Muscle layer of colon (tissue), 2 donors: ENCODE measurements around the gene PAH.

Experiments
- H3K27ac ChIP-seq: one replicate; pipeline ENCODE4 v1.7.0; 2013; ENCODE audit warnings: low read depth, mild to moderate bottlenecking, low read length, moderate library complexity
- H3K27me3 ChIP-seq, 2 donors: one replicate each; pipeline ENCODE4 v1.7.0; 2013; ENCODE audit warnings: low read length in 2 of 2, mild to moderate bottlenecking in 2 of 2; ENCODE audit not compliant: insufficient read depth in 2 of 2, control insufficient read depth in 1 of 2
- H3K36me3 ChIP-seq: one replicate; pipeline ENCODE4 v1.7.0; 2013; ENCODE audit warnings: mild to moderate bottlenecking, low read length; ENCODE audit not compliant: insufficient read depth
- H3K4me1 ChIP-seq: one replicate; pipeline ENCODE4 v1.7.0; 2013; ENCODE audit warnings: mild to moderate bottlenecking, low read length; ENCODE audit not compliant: insufficient read depth
- H3K4me3 ChIP-seq, 2 donors: one replicate each; pipeline ENCODE4 v1.7.0; 2013; ENCODE audit warnings: low read length in 2 of 2, low read depth in 1 of 2, mild to moderate bottlenecking in 1 of 2, moderate library complexity in 1 of 2
- H3K9ac ChIP-seq: one replicate; pipeline ENCODE4 v1.7.0; 2013; ENCODE audit warnings: low read length
- H3K9me3 ChIP-seq: one replicate; pipeline ENCODE4 v1.7.0; 2013; ENCODE audit warnings: mild to moderate bottlenecking, low read length
- donor health status: abdominal sarcoma.
- donor health status: Adenocarcinoma of cecum.

The PAH gene

DNA sequence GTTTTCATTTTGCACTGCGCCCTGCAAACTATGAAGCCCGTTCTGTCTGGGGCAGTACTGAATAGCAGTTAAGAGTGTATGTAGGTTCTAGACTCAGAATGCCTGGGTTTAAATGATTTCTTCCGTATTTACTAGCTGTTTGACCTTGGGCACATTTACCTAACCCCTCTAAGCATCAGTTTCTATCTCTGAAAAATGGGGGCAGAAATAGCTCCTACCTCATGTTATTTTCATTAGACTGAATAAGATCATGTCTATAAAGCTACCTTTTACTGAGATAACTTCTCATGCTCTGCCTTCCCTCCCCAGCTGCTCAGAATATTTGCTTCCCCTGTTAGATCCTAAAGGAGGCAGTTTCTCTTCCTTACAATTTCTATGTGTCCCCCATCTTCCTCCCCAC lies 5.7 kb downstream of the PAH start:
- H3K27ac ChIP-seq: no peak overlapping the region
- no peaks in the 10 kb centered on the region for H3K27me3 ChIP-seq
- no peaks in the 10 kb centered on the region for H3K9me3 ChIP-seq
- H3K4me3 ChIP-seq: no peak overlapping the region
- H3K9ac ChIP-seq: no peak overlapping the region
- no peaks in the 10 kb centered on the region for H3K36me3 ChIP-seq
- H3K4me1 ChIP-seq: no peaks in the 10 kb centered on the region

DNA sequence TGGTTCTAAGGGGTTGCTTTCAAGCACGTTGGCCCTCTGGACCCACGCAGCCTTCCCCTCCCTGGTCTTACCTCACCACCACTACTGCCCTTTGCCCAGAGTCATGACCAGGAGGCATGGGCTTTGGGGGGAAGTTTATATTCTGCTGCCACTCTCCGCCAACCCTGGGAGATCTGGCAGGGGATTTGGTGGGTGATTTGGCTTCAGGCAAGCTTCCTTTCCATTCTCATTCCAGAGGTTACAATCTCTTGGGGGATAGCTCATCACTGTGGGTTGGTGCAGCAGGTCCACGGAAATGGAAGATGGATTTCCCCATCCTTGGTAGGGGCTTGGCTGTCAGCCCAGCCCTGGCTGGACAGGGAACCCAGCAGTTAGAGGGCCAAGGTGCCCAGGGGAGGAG lies 6.3 kb downstream of the PAH start:
- H3K9ac ChIP-seq: no peak overlapping the region
- H3K9me3 ChIP-seq: no peaks in the 10 kb centered on the region
- H3K36me3 ChIP-seq: no peaks in the 10 kb centered on the region
- no peak overlapping the region for H3K27ac ChIP-seq
- no peaks in the 10 kb centered on the region for H3K27me3 ChIP-seq
- H3K4me3 ChIP-seq: no peak overlapping the region
- H3K4me1 ChIP-seq: no peaks in the 10 kb centered on the region

DNA sequence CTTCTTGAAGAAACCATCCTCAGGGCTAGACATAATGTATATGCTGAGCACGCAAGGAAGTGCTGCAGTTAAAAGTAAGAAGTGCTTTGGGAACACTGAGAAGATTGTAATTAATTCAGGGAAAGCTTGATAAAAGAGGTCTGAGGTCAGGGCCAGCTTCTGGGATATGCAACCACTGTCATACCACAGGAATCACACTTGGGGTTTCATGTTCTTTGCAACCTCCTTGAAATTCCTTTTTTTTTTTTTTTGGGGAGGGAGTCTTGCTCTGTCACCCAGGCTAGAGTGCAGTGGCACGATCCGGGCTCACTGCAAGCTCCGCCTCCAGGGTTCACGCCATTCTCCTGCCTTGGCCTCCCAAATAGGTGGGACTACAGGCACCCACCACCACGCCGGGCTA lies 6.9 kb downstream of the PAH start:
- no peaks in the 10 kb centered on the region for H3K9me3 ChIP-seq
- H3K27ac ChIP-seq: no peak overlapping the region
- no peak overlapping the region for H3K4me3 ChIP-seq
- no peak overlapping the region for H3K9ac ChIP-seq
- H3K36me3 ChIP-seq: no peaks in the 10 kb centered on the region
- no peaks in the 10 kb centered on the region for H3K27me3 ChIP-seq
- H3K4me1 ChIP-seq: no peaks in the 10 kb centered on the region

DNA sequence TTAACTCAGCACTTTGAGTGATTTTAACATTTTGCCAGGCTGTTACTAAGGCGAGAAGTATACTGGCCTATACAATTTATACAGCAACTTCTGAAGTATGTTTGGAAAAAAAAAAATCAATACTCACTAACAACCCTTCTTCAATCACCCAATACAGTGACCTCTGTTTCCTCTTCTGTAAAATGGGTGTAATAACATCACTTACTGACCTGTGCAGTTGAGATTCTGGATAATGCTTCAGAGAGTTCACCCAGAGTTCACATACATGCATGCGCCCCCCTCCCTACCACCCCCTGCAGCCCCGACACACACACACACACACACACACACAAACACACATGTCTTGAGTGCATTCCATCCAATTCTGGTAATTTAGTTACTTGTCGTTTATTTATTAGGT lies 9.1 kb downstream of the PAH start:
- Histone ChIP-seq H3K36me3 (no peaks in the 10 kb centered on the region), H3K4me3 (no peak overlapping the region), H3K27me3 (no peaks in the 10 kb centered on the region), H3K9ac (no peak overlapping the region), H3K27ac (no peak overlapping the region), H3K4me1 (no peaks in the 10 kb centered on the region), H3K9me3 (no peaks in the 10 kb centered on the region)

DNA sequence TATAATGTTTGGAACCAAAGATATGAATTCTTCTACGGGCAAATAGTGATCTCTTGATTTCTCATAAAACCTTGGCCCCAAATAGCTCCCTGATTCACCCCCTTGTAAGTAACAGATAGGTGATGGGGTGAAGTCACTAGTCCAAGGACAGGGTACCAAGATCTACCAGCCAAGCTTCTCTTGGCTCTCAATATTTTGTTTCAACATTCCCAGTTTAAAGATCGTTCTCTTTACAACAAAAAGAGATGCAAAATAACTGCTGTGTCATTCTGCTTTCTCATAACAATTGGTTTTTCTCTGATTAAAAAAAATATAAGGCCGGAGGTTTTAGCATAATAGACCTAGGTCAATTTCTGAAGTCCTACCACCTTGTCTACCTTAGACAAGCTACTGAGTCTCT lies 11.8 kb downstream of the PAH start:
- H3K4me3 ChIP-seq: no peak overlapping the region
- no peaks in the 10 kb centered on the region for H3K4me1 ChIP-seq
- H3K27me3 ChIP-seq: no peaks in the 10 kb centered on the region
- no peaks in the 10 kb centered on the region for H3K36me3 ChIP-seq
- no peak overlapping the region for H3K9ac ChIP-seq
- H3K27ac ChIP-seq: no peak overlapping the region
- no peaks in the 10 kb centered on the region for H3K9me3 ChIP-seq

DNA sequence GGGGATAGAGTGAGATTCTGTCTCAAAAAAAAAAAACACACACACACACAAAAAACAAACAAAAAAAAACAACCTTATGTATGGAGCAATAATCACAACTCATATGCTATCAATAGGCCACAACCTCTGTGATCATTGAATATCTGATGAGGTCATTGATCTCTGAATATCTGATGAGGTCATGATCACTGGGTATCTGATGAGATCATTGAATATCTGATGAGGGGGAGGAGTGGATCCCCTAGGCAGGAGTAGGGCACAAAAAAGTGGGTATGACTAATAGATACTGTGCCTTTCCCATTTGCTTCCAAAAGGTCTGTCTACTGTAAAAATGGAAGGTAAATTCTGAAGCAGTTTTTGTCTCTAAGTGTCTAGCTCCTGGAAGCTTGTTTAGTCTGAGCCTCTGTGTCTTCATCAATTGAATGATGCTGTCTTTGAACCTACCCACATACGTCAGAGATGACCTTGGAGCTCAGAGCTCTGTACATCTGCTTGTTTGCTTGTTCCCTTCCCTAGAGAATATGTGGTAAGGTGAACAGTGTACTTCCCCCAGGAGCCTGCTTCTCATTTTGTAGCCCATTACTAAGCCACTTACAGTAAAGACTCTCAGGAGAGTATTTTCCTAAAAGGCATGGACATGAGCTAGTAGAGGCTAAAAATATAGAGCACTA lies 13.6 kb downstream of the PAH start:
- no peaks in the 10 kb centered on the region for H3K27me3 ChIP-seq
- no peak overlapping the region for H3K9ac ChIP-seq
- H3K9me3 ChIP-seq: no peaks in the 10 kb centered on the region
- no peaks in the 10 kb centered on the region for H3K4me1 ChIP-seq
- H3K36me3 ChIP-seq: no peaks in the 10 kb centered on the region
- no peak overlapping the region for H3K27ac ChIP-seq
- H3K4me3 ChIP-seq: no peak overlapping the region

DNA sequence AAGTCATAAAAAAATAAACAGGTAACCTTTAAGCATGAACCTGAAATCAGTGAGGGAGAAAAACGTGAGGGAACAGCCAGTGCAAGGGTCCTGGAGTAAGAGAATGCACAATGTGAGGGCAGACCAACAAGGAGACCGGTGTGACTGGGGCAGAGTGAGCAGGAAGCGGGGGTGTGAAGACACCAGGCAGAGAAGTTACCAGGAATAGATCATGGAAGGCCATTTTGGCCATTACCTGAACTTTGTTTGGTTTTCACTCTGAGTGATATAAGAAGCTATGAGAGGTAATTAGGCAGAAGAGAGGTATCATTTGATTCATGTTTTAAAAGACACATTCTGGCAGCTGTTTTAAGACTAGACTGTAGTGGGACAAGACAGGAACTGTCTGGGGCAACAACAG lies 15.0 kb downstream of the PAH start:
- Histone ChIP-seq H3K4me3 (no peak overlapping the region), H3K9me3 (no peaks in the 10 kb centered on the region), H3K27ac (no peak overlapping the region), H3K9ac (no peak overlapping the region), H3K36me3 (no peaks in the 10 kb centered on the region), H3K4me1 (no peaks in the 10 kb centered on the region), H3K27me3 (no peaks in the 10 kb centered on the region)

DNA sequence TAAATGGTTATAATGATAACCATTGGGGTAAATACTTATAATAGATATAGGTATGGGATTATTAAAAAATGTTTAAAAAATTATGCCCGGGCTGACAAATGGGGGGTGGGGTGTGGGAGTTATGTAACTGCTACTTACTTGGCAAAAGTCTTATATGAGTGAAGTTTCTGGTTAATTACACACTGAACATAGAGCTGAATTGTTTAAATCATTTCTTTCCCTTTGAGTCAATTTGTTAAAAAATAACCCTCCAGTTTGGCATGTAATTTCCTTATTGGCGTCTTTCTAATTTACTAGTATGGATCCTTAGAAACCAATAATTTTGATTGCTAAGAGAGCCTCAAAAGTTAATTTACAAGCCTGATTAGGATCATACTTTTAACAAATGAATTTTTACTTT lies 16.7 kb downstream of the PAH start:
- Histone ChIP-seq H3K27me3 (no peaks in the 10 kb centered on the region), H3K36me3 (no peaks in the 10 kb centered on the region), H3K27ac (no peak overlapping the region), H3K9me3 (no peaks in the 10 kb centered on the region), H3K4me3 (no peak overlapping the region), H3K4me1 (no peaks in the 10 kb centered on the region), H3K9ac (no peak overlapping the region)

DNA sequence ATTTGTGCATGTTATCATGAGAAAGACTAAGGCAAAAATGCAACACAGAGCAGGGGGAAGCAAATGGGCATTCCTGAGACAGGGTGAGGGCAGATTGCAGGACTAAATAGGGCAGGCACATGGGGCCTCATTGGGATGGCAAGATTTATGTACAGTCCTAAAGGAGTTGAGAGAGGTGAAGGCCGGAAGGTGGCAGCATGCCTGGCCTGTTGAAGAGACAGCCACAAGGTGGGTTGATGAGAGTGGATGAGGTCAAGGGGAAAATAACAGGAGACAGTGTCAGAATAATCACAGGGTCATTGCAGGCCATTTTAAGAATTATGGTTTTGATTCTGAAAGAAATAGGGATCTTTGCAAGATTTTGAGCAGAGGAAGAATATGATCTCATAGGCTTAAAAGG lies 21.0 kb downstream of the PAH start:
- H3K36me3 ChIP-seq: no peaks in the 10 kb centered on the region
- no peaks in the 10 kb centered on the region for H3K9me3 ChIP-seq
- no peaks in the 10 kb centered on the region for H3K27me3 ChIP-seq
- no peaks in the 10 kb centered on the region for H3K4me1 ChIP-seq
- H3K4me3 ChIP-seq: no peak overlapping the region
- H3K9ac ChIP-seq: no peak overlapping the region
- H3K27ac ChIP-seq: no peak overlapping the region

DNA sequence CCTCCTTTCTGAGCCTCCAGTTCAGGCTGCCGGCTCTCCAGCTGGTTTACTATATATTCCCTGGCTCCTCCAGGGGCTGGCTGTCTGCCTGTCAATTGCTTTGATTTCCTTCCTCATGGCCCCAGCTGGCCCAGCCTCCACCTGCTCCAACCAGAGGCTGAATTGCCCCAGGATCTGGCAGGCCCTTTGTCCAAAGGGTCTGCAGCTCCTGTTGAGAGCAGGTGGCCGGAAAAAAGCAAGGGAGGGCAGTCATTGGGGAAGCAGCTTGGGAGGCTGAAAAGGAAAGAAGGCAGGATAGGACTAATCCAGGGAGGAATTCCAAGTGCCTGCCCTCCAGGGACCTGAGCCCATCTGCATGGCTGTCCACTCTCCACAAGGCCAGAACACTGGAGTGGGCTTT lies 25.3 kb downstream of the PAH start:
- Histone ChIP-seq H3K9me3 (no peaks in the 10 kb centered on the region), H3K36me3 (no peaks in the 10 kb centered on the region), H3K27me3 (no peaks in the 10 kb centered on the region), H3K4me3 (no peak overlapping the region), H3K27ac (no peak overlapping the region), H3K9ac (no peak overlapping the region), H3K4me1 (no peaks in the 10 kb centered on the region)

DNA sequence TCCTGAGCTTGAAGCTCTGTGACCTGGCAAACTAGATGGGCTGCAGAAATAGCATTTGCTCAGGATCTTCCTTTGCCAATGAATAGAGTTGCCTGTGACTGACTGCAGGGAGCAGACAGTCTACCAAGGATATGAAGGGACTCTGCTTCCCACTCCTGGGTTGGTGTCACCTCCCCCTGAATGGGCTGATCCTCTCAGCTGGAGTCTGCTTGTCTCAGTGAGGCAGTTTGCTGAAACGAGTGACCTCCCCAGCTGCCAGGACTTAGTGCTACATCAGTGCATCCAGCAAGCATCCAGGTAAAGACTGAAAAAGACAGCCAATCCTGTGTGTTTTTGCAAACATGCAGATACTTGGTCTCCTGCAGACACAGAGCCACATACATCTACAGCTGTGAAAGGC lies 28.5 kb downstream of the PAH start:
- no peaks in the 10 kb centered on the region for H3K4me1 ChIP-seq
- H3K27ac ChIP-seq: no peak overlapping the region
- H3K36me3 ChIP-seq: no peaks in the 10 kb centered on the region
- H3K4me3 ChIP-seq: no peak overlapping the region
- H3K9ac ChIP-seq: no peak overlapping the region
- H3K27me3 ChIP-seq: peaks cover 0 to 5% of the 10 kb centered on the region in 2 donors
- no peaks in the 10 kb centered on the region for H3K9me3 ChIP-seq

DNA sequence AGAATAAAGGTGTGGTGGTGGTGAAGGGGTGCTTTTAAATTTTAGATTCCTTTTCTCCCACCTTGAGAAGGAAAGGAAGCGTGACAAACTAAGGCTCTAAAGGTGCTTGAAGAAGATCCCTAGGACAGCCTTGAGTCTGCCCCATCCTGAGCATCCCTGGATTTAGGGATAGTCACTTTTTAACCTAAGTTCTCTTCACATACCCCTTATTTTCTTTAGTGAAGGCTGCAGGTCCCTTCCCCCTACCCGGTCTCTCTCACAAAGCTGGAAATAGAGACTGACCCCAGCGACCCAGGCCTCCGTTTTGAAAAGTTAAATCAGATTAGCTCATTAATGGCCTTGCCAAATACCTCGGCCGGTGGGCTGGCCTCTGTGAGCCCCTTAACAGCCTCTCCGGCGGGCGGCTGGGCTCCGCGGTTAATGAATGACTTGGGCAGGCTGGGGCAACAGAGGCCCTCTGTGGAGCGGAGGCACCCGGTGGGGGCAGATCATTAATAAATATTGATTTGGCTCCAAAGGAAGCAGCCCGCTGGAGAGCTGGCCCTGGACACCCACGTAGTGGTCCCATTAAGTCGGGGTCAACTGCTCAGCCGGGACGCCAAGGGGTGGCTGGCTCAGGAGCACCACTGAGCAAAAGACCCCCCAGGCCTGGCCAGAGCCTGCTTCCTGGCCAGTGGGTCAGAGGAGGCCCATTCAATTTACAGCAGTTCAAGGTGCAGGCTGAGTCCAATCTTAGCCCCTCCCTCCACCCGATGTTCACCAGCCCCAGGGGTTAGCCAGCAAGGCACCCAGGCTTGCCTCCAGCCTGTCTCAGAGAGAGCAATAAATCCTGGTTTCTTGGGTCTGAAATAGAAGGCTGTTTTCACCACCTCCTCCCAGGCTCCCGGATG lies 31.8 kb downstream of the PAH start:
- no peaks in the 10 kb centered on the region for H3K4me1 ChIP-seq
- peaks cover 0 to 5% of the 10 kb centered on the region in 2 donors for H3K27me3 ChIP-seq
- H3K9ac ChIP-seq: no peak overlapping the region
- H3K9me3 ChIP-seq: no peaks in the 10 kb centered on the region
- no peak overlapping the region for H3K27ac ChIP-seq
- no peaks in the 10 kb centered on the region for H3K36me3 ChIP-seq
- no peak overlapping the region for H3K4me3 ChIP-seq
